ENCODE data around the gene EIF2S2. TPM values are rescaled to one million over a fixed set of nuclear protein-coding genes. Genes with fewer than 3 reads are reported as not detected.

Gene EIF2S2
- total RNA-seq, 1 donor, result 148 TPM

- no peak overlapping the region for H3K4me3 ChIP-seq (ENCODE audit: low read depth, low read length)
- TF ChIP-seq CTCF (IDR thresholded peaks at IDR 0.05; ENCODE audit: insufficient read depth, low read length), result no peak
- DNase-seq (ENCODE audit: low read depth), result peak; percentile 78
These were observed 45.5 kb downstream of the EIF2S2 start for GRCh38 chr20:34066476-34067090.

- DNase-seq (ENCODE audit: low read depth), result peak; percentile 84
- no peak overlapping the region for H3K4me3 ChIP-seq (ENCODE audit: low read depth, low read length)
- TF ChIP-seq CTCF (IDR thresholded peaks at IDR 0.05; ENCODE audit: insufficient read depth, low read length), result no peak
These were observed 46.8 kb downstream of the EIF2S2 start for GRCh38 chr20:34065260-34065659.

GRCh38 chr20:34064286-34064685, 47.8 kb downstream of the EIF2S2 start:
- no peak for TF ChIP-seq CTCF (IDR thresholded peaks at IDR 0.05; ENCODE audit: insufficient read depth, low read length)
- DNase-seq (ENCODE audit: low read depth), result no peak

GRCh38 chr20:34062570-34063482, 49.2 kb downstream of the EIF2S2 start:
- no peak for TF ChIP-seq CTCF (IDR thresholded peaks at IDR 0.05; ENCODE audit: insufficient read depth, low read length)
- H3K4me3 ChIP-seq (ENCODE audit: low read depth, low read length), result no peak overlapping the region
- DNase-seq (ENCODE audit: low read depth), result peak; percentile 64

More at GRCh38 chr20:34064286-34064685, 47.8 kb downstream of the EIF2S2 start:
- no peak overlapping the region for H3K4me3 ChIP-seq (ENCODE audit: low read depth, low read length)

- no peak for DNase-seq (ENCODE audit: low read depth)
- H3K4me3 ChIP-seq (ENCODE audit: low read depth, low read length), result no peak overlapping the region
- TF ChIP-seq CTCF (IDR thresholded peaks at IDR 0.05; ENCODE audit: insufficient read depth, low read length), result no peak
These were observed 50.3 kb downstream of the EIF2S2 start for GRCh38 chr20:34061695-34062094.

- no peak for TF ChIP-seq CTCF (IDR thresholded peaks at IDR 0.05; ENCODE audit: insufficient read depth, low read length)
- DNase-seq (ENCODE audit: low read depth), result no peak
These were observed 51.1 kb downstream of the EIF2S2 start for GRCh38 chr20:34060970-34061369.

More at GRCh38 chr20:34060970-34061369, 51.1 kb downstream of the EIF2S2 start:
- H3K4me3 ChIP-seq (ENCODE audit: low read depth, low read length), result no peak overlapping the region
